HG03558 (cell line): Measurements from ENCODE around the gene HSD11B1.

Source experiments
- ATAC-seq: cut with Tn5 transposase; IDR thresholded peaks from one replicate; pipeline ENCODE4 v1.9.1; 2021; ENCODE audit warnings: moderate number of reproducible peaks; ENCODE audit not compliant: unreplicated experiment; ENCODE audit errors: extremely low read depth

HSD11B1 gene

DNA sequence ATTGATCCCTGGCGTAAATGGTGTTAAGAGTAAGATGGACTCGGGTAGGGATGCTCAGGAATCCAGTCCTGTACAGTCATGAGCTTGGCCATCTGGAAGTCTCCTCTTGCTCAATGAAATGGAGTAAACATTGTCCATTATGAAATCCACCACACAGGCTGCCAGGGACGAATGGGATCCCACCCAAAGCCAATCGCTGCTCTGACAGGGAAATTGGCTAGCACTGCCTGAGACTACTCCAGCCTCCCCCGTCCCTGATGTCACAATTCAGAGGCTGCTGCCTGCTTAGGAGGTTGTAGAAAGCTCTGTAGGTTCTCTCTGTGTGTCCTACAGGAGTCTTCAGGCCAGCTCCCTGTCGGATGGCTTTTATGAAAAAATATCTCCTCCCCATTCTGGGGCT lies at the start of gene HSD11B1:
Gene HSD11B1 (plus strand): TSS at position 263 of the 400 bp plus-strand sequence. CDS start 97 bp downstream, at position 360.
- no peak for ATAC-seq

DNA sequence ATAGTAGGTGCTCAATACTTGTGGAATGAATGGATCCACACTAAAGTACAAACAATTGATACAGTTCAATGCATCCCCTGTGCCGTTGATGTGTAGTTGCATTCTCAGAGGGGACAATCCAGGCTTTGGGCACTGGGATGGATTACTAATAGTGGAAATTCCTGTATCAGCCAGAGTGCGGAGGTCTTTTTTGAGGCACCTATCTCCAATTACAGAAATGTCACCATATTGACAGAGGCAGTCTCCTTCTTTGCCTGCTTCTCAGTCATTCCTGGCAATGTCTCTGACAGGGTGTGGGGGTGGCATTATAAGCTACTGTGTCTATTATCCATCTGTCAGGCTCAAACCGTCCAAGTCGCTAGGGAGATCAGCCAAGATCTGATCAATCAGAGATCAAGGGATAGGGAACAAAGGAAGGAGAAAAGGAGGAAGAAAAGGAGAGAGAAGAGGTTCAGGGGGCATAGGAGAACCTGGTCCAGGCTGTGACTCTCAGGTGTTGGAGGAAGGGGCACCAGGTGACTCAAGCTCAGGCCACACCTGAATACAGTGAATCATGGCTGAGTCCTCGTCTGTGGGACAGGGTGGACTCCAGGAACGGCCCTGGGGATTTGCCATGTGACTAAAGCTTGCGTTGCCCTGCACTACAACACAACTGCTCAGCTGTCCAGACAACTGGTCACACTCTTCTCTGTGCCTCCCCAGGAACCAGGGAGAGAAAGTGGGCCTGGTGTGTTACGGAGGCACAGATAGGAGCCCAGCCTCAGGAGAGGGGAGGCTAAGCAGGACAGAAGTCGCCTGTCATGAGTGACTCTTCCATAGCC lies 49.0 kb upstream of the HSD11B1 start:
- ATAC-seq: no peak

- ATAC-seq: no peak
Measured at GRCh38 chr1:209657140-209657879, 47.3 kb upstream of the HSD11B1 start.

GRCh38 chr1:209657918-209658317 lies 46.7 kb upstream of the HSD11B1 start:
- ATAC-seq: no peak

- peak; percentile 93 for ATAC-seq
Measured at GRCh38 chr1:209659909-209660308, 44.7 kb upstream of the HSD11B1 start.

DNA sequence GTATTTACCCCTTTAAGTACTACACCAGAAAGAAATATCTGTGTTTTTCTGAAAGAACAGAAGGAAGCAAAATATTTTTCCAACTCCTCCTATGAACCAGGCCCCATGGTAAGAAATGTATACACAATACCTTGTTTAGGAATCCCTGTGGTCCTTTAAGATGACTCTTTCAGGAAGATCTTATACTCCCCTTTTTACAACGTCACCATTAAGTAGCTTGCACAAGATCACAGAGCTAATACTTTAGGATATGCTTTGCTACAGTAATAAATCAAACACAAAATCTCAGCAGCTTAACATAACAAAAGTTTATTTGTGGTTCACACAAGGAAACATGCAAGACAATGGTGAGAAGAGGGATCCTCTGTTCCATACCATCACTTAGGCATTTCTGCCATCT lies 43.6 kb upstream of the HSD11B1 start:
- ATAC-seq: no peak

DNA sequence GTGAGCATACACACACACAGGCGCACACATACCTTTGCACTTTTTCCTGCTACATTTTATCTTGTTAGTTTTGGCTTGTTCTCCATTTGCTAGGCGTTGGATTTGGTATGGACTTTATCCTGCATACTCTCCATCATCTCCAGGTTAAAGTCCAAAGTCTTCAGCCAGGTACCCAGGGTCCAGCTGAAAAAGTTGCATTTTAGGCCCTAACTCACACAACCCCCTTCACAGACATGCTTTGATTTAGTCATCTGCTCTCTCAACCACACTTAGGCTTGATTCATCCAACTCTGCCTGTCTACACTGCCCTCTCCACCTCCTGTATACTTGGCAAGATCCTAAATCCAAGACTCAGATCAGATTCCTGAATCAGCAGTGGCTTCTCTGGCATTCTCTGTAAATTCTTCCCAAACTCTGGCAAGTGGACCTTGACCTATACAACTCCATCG lies 41.7 kb upstream of the HSD11B1 start:
- ATAC-seq: no peak

DNA sequence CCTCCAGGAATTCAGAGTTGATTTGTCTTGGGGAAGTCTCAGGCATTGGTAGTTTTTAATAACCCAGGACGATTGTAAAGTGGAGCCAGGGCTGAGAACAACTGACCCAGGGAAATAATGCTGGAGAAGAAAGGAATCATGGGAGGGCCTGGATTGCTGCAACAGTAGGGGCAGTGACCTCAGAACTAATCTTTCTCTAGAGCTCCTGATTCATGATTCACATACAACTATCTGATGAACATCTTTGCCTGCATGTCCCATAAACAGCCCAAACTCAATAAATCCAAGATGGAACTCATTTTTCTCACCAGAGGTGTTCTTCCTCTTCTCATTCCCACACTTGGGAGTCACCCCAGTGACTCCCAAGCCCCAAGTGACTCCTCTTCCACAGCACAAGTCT lies 37.5 kb upstream of the HSD11B1 start:
- ATAC-seq: no peak

DNA sequence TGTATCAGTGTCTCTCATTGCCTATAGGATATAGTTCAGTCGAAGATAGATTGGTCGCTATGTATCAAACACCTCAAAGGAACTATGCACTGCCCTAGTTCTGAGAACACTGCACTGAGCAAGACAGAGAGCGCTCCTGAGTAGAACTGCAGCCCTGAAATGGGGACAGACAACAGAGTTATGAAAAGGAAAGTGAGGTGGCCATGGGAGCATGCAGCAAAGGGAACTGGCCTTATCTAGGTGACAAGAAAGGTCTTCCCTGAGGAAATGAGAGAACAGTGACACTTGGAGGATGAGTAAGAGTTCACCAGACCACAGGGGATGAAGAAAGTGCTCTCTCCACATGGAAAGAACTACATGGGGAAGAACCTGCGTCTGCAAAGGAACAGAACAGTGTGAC lies 36.9 kb upstream of the HSD11B1 start:
- ATAC-seq: no peak

DNA sequence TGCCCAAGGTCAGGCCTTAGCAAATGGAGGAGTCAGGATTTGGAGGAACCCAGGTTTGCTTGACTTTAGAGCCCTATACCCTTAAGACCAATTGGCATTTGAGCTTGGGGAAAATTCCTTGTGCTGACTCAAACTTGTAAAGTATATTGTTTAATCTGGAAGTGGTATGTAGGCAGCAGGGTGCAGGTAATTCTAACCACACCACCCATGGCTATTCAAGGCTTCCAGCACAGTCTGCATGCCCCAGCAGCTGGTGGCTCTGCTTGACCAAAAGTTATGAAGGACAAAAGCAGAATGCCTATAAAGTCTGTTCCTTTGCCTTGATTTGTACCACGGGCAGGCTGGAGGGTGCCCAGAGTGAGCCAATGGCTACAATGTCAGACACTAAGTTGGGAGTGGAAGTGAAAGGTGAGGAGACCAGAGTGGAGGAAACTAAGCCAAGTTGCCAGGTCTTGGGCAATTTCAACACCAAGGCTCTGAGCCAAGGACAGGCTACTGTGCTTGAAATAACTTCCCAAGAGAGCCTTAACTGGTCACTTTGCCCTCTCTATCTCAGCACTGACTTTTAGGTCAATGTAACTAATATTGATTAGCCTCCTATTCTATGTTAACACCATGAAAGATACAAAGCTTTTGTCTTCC lies 34.1 kb upstream of the HSD11B1 start:
- no peak for ATAC-seq

GRCh38 chr1:209672705-209673630 lies 31.7 kb upstream of the HSD11B1 start:
- peak; percentile 93 for ATAC-seq

DNA sequence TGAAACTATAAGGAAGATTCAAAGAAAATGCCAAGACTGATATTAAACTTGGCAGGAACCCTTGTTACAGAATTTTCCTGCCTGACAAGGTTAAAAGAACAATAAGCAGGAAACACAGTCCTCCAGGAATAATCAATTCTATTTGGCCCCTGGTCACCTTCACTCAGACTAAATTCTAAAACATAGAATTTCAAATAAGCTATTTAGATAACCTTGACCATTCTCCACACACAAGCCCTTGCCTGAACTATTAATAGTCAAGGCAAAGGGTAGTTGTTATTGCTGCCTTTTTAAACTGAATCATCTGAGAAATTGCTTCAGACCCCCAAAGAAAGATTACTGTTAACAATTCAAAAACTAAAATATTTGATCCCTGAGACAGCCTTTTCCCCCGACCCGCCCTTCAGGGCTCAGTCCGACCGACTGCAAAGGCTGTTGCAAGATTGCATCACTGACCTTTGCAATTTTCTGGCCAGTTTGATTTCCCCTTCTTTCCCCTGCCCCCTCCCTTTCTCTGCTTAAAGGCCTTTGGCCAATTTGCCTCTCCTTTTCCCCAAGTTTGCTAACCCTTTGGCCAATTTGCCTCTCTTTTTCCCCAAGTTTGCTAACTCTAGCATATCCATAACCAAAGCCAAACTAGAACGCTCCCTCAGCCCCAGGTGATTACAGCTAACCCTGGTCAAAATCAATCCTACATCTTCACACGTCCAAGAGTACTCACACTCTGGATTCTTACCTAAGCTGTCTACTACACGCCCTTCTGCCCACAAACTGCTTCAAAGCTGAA lies 30.8 kb upstream of the HSD11B1 start:
- ATAC-seq: no peak

DNA sequence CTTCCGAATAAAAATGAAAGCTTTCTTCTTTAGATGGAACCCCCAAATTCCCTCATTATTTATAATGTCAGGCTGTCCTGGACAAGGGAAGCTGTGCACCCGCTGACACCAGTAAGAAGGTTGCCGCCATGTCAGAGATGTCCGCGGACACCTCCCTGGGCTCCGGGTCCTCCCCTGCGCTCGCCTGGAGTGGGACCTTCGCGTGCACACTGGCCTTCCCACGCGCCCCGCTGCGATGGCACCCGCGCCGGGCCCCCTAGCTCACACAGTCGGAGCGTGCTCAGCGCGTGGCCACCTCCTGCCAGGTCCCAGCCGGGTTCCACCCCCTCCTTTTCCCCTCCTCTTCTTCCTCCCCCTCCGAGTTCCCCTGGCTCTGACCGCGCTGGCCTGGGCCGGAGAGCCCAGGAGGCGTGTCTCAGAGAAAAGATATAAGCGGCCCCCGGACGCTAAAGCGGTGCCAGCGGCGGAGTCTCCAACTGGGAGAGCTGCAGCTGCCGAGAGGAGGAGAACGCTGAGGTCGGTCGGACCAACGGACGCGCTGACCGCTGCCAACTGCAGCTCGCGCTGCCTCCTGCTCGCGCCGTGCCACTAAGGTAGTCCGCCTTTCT lies 29.6 kb upstream of the HSD11B1 start, which contains the start of gene G0S2:
Gene G0S2 (plus strand): TSS at position 456 of the 608 bp plus-strand sequence. CDS start 273 bp downstream, outside the sequence.
- ATAC-seq: no peak

- no peak for ATAC-seq
Measured at GRCh38 chr1:209675565-209676154, 29.0 kb upstream of the HSD11B1 start.

GRCh38 chr1:209678981-209679539 lies 25.6 kb upstream of the HSD11B1 start:
- ATAC-seq: no peak

DNA sequence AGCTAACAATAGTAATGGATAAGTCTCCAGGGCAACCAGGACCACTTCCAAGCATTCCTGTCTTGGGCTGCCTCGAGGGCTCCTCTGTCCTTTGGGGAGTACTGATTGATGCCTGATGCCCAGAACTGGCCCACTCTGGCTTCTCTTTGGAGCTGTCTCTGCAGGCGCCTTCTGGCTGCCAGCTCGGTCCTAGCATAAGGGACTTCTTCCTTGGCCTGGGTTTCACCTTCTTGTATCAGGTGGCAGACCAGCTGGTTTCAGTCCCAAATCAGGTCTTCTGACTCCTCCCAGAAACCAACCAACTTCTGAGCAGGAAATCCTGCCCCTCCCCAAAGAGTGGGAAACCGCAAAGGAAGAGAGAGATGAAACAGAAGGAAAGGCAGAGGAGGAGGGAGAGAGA lies 18.8 kb upstream of the HSD11B1 start:
- no peak for ATAC-seq

DNA sequence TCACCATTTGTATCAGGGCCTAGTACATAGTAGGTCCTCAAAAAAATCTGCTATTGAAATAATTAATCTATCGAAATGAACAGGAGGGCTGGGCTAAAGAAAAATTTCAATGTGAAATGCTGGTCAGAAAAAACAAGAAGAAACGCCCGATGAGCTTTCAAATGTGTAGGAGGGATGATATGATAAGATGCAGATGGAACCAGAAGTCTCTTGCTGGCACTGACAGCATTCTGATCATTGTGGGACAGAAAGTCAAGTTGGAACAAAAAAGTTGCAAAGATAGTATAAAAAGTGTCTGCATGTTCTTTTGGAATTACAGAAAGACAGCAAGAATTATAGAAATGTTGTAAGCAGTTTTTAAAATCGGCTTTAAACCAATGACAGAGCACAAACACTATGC lies 18.3 kb upstream of the HSD11B1 start:
- no peak for ATAC-seq

- no peak for ATAC-seq
Measured at GRCh38 chr1:209688746-209689234, 15.9 kb upstream of the HSD11B1 start.
